Hippocampal formation (tissue), 2 donors: ENCODE results near the gene HTR1E.
"Not testable (repeated sequence)": the region's sequence is repeated elsewhere in the genome, so short reads cannot be mapped to it uniquely, and the experiment has no call there.

Source experiments
- DNase-seq, 2 donors: peaks; one replicate each; lab custom pipeline; 2025; lab: John Stamatoyannopoulos, UW

The HTR1E gene

DNA sequence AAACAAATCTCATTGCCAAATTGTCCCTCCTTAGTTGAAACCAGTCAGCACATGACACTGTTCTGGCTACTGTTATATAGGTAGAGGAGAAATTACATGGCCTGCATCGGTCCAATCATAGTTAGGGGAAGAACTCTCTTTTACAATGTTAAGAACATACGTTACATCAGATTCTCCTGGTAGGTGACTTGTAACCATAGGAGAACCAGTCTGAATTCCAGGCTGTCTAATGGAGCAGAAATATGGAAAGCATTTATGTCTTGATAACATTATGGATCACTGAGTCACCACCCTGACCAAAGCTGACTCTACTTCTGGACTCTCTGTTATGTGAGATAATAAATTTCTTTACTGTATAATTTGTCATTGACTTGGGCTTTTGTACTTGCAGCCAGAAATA, 40.9 kb downstream of the HTR1E start:
- no peak for DNase-seq

DNA sequence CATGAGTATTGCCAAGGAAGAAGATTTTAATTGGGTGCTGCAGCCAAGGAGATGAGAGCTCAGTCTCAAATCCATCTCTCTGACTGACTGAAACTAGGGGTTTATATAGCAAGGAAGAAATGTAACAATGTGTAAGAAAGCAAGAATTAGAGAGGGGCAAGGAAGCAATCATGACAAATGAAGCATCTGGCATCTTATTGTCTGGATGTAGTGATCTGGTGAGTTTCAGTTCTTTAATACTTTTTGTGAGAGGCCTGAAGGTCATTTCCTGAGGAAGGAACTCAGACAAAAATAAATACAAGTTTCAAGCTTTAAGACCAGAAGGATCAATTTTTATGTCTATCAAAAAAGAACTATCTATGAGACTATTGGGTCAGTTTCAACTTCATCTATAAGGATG, 64.2 kb downstream of the HTR1E start:
- no peak for DNase-seq

DNA sequence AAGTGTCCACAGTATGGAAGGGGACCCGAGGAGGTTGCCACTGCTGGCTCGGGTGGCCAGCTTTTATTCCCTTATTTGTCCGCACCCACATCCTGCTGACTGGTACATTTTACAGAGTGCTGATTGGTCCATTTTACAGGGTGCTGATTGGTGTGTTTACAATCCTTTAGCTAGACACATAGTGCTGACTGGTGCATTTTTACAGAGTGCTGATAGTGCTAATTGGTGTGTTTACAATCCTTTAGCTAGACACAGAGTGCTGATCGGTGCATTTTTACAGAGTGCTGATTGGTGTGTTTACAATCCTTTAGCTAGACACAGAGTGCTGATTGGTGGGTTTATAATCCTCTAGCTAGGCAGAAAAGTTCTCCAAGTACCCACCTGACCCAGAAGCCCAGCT, 65.1 kb downstream of the HTR1E start:
- not testable (repeated sequence) for DNase-seq

DNA sequence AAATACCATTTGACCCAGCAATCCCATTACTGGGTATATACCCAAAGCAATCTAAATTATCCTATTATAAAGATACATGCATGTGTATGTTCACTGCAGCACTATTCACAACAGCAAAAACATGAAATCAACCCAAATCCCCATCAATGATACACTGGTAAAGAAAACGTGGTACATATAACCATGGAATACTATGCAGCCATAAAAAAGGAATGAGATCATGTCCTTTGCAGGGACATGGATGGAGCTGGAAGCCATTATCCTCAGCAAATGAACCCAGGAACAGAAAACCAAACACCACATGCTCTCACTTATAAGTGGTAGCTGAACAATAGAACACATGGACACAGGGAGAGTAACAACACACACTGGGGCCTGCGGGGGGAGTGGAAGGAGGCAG, 69.2 kb downstream of the HTR1E start:
- not testable (repeated sequence) for DNase-seq

DNA sequence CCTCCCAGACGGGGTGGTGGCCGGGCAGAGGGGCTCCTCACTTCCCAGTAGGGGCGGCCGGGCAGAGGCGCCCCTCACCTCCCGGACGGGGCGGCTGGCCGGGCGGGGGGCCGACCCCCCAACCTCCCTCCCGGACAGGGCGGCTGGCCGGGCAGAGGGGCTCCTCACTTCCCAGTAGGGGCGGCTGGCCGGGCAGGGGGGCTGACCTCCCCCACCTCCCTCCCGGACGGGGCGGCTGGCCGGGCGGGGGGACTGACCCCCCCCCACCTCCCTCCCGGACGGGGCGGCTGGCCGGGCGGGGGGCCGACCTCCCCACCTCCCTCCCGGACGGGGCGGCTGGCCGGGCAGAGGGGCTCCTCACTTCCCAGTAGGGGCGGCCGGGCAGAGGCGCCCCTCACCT, 72.3 kb downstream of the HTR1E start:
- not testable (repeated sequence) for DNase-seq

DNA sequence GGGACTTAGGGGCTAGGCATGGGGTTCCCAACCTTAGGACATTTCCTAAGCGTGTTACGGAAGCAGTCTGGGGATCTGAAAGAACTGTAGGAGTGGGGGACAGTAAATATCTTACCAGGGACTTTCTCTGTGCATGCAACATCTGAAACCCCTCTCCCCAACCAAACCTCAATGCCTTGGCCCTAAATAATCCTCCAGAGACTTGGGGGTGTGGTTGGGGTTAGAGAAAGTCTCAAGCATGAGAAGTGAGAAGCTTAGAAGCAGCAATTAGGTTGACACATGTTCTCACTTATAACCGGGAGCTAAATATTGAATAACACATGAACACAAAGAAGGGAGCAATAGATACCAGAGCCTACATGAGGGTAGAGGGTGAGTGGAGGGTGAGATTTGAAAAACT, 74.7 kb downstream of the HTR1E start:
- no peak for DNase-seq

DNA sequence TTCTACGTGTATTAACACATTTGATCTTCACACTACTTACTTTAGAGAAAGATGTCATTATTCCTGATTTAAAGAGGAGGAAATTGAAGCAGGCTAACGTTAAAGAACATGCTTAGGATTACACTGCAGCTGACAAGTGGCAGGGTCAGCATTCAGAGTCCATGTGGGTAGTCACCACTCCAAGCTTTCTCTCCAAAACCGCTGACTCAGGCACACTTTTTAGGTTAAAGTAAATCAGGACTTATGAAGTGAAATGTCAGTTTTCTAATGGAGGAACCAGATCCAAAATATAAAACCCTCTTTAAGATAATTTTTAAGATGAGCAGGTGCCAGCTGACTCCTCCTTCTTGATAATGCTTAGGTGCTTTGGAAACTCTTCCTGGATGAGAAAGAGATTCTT, 75.4 kb downstream of the HTR1E start:
- no peak for DNase-seq

DNA sequence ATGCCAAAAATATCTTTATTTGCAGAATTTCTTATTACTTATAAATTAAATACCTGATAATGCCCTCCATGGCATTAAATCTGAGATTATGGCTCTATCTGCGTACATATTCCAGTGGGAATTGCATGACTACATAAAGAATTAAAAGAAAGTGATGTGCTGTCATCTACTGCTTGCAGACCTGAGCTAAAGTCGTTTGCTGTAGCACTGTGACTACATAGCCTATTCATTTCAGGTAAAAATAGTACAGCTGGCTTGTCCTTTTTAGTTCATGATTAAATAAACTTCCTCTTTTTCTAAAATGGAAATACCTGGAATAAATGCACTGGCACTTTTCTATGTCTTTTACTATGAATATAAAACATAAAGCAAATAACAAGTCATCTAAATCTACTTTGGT, 79.4 kb downstream of the HTR1E start:
- no peak for DNase-seq

DNA sequence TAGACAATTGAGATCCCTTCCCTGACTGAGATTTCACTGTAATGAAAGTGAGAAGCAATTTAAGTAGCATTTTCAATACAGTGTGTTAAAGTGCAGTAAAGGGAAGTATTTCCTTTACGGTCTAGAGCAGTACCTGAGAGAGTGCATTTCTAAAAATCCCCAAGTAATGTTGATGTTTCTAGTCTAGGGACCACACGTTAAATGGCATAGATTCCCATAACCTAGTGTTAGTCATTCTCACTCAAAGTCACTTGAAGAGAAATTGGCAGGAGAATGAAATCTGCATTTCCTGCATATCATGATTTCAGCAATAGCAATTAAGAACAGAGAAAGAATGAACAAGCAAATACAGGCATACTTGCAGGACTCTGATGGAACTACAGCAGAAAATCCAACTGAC, 89.7 kb downstream of the HTR1E start:
- no peak for DNase-seq

DNA sequence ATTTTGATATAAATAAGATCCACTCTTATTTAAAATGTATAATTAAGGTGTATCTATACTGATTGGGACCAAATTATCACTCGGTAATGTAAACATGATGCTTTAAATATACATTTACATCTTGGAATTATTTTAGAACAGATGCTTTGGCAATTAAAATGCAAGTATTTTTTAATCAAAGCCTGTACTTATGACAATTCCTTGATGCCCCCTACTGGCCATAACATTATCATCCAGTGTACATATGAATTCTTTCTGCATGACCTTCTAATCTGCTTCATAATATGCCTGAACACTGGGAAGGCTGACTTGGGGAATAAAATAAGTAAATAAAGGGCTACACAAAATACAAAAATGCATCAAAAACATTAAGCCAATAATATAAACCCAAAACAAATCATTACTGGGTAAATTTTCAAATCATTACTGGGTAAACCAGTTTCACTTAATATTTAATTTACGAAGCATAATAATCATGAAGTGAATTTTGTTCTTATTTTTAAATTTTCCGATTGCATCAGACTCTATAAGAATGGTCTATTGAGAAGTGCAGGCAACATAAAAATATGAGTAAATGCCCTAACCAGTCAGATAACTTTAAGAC, 92.5 kb downstream of the HTR1E start:
- peak in 1 of 2 donors; percentile 5 for DNase-seq

DNA sequence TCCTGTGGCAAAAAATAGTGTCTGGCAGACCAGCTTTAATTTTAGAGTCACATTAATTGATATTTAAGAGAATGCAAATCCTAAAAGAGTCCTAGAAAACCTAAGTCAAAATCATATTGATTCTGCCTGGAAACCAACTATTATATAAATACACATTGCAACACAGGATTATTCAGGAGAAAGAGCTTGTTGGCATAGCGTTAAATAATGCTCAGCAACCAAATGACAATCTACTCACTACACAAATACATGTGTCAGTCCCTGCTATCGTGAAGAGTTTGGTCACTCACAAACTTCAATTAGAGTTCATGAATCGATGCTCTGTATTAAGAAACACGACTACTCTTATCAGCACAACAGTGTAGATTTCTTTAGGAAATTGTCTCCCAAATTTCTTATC, 103.4 kb downstream of the HTR1E start:
- no peak for DNase-seq

DNA sequence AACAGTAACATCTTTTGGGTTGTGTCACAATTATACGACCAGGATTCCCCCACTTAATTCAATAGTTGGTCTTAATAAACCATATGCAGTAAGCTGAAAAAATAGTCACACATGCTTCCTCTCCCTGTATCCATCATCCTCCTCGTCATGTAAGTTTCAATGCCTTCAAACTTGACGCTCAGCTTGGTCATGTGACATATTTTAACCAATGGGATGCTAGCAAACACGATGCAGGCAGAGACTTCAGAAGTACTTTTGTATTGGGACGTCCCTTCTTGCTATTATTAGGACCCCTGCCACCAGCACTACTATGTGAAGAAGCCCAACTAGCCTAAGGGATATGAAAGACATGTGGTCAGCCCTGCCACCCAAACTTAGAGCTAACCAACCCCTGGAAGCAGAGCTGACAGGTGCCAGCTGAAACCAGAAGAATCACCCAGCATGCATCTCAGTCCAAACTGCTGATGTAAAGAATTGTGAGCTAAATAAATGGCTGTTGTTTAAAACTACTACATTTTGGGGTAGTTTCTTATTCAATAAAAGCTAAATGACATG, 108.3 kb downstream of the HTR1E start:
- DNase-seq, result no peak

DNA sequence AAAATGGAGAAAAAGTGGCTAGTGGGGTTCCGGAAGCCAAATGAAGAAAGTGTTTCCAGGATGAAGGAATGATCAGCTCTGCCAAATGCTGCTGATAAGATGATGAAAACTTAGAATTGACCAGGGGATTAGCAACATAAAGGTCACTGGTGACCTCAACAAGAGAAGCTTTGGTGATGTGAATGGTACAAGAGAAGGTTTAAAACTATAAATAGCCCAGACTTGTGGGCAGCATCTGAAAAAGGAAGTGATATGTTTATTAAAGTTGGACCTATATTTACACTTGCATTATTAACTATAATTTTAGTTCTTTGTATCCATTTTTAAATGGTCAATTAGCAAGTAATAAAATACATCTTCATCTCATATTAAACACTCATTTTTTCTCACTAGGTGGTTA, 112.5 kb downstream of the HTR1E start:
- no peak for DNase-seq

DNA sequence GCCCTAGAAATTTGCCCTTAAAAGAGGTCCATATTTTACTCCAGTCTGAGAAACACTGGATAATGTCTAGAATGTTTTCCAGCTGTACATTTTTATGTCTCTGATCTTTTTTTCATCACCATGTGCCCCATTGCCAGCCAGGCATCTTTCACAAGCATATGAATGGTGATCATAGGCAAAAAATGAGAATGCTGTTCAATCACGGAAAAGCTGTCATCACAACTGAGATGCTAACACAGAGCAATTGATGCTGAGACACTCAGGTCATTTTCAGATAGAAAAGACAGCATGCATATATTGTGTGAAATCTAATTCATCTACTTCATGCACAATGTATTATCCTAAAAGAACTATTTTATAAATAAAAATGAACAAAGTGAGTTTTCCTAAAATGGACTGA, 116.0 kb downstream of the HTR1E start:
- no peak for DNase-seq

DNA sequence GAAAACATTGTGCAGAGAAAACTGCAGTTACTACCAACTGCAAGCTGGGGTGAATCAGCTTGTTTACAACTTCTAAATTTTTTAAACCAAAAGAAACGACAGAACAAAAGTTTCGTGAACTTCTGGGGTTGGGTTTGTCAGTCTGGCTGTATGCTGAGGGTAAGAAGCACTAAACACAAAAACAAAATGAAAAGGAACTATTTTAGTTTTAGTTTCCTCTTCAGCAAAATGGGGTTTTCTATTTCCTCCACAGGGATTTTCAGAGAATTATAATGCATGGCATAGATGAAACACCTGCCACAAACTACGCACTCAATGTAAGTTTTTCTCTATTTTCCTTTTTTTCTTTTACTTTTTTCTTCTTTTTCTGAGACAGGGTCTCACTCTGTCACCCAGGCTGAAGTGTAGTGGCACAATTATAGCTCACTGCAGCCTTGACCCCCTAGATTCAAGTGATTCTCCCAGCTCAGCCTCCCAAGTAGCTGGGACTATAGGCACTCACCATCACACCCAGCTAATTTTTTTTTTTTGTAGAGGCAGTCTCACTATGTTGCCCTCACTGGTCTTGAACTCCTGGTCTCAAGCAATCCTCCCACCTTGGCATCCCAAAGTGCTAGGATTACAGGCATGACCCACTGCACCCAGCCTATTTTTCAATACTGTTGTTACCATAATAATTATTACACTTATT, 117.0 kb downstream of the HTR1E start:
- no peak for DNase-seq

DNA sequence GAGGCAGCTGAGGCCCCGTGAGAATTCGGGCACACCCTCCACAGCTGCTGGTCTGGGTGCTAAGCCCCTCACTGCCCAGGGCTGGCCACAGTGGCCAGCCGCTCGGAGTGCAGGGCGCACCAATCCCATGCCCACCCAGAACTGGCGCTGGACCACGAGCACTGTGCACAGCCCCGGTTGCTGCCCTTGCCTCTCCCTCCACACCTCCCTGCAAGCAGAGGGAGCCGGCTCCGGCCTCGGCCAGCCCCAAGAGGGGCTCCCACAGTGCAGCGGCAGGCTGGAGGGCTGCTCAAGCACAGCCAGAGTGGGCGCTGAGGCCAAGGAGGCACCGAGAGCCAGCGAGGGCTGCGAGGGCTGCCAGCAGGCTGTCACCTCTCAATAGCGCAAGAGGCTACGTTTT, 122.6 kb downstream of the HTR1E start:
- no peak for DNase-seq

DNA sequence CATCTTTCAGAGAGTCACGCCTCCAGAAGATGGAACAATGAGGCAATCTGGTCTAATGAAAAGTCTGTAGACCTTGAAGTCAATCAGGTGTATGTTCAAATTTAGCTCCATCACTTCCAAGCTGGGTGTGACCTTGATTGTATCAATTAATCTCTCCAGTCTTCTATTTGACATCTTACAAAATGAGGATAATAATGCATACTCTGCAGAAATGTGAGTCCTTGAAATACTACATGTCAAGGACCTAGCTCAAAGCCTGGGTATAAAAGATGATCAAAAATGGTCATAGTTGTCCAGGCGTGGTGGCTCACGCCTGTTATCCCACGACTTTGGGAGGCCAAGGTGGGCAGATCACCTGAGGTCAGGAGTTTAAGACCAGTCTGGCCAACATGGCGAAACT, 127.8 kb downstream of the HTR1E start:
- DNase-seq, result no peak
